Cardiac muscle cell (in vitro differentiated cells and primary cell): ENCODE data around the gene TRPT1. TPM values are rescaled to one million over a fixed set of nuclear protein-coding genes. Genes with fewer than 3 reads are reported as not detected.

Source experiments
- DNase-seq, 2 donors: peaks; one replicate each; pipeline versions ENCODE4 v3.0.0 to v3.0.0-alpha.2; 2010 to 2017; ENCODE audit warnings: low read depth in 1 of 2, low spot score in 1 of 2
- H3K27ac ChIP-seq: fragments of 200-600 bp; sonication (generic); 2 replicates; pipeline ENCODE4 v1.5.1; 2016
- H3K27me3 ChIP-seq: fragments of 200-600 bp; sonication (generic); 2 replicates; pipeline ENCODE4 v1.6.0; 2016; ENCODE audit warnings: control low read depth
- H3K36me3 ChIP-seq: fragments of 200-600 bp; sonication (generic); 2 replicates; pipeline ENCODE4 v1.5.1; 2016; ENCODE audit warnings: control low read depth
- H3K4me1 ChIP-seq: fragments of 200-600 bp; sonication (generic); 2 replicates; pipeline ENCODE4 v1.8.1; 2017; ENCODE audit warnings: low read depth, mild to moderate bottlenecking, mixed run types
- H3K4me3 ChIP-seq: fragments of 200-600 bp; sonication (generic); 2 replicates; pipeline ENCODE4 v1.5.1; 2016; ENCODE audit warnings: mild to moderate bottlenecking
- H3K9me3 ChIP-seq: fragments of 200-600 bp; sonication (generic); 2 replicates; pipeline ENCODE4 v1.5.1; 2017; ENCODE audit warnings: low read depth, mild to moderate bottlenecking, control low read depth
- polyA plus RNA-seq: library from polyadenylated mRNA; unstranded; fragments of >200 nt; fragmentation: Nextera tagmentation; extraction: Ambion mirVana; gene quantifications from 2 replicates; pipeline ENCODE4 v1.2.1, GENCODE V29; 2016
- total RNA-seq: library from RNA; depleted of rRNA; stranded (reverse); fragments of >200 nt; gene quantifications from 2 replicates; pipeline ENCODE4 v1.2.3, GENCODE V29; 2016
- TF ChIP-seq, protein P1 (sequence below): IDR thresholded peaks from 2 replicates; pipeline ENCODE4 v1.5.1; 2012; ENCODE audit warnings: low read depth, mild to moderate bottlenecking, low read length

The TRPT1 gene
- total and polyA plus RNA-seq, 2 experiments from 2014 or later = 117 to 161 TPM

DNA sequence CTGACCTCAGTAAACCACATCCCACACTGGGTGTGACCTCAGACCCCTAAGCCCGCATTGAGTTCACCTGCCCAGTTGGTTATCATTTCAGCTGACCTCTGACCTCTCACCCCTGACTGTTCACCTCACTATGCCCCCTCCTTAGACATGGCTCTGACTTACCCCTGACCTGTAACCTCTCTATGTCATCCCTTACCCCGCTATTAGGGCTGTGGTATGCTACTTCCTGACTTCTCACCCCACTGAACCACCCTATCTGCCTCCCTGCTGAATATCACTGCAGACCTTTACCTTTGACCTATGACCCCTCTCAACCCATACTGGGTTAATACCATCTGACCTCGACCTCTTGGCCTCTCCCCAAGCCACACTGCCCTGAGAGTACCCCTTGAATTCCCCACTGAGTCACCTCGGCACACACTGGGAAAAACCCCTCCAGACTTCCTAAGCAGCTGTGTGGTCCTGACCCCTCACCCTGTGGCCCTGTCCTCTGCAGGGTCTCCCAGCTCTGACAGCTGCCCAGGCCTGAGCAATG is 33.6 kb upstream of the TRPT1 start:
- Histone ChIP-seq H3K9me3 (no peaks in the 10 kb centered on the region), H3K4me1 (no peaks in the 10 kb centered on the region), H3K36me3 (no peaks in the 10 kb centered on the region), H3K27me3 (no peaks in the 10 kb centered on the region), H3K27ac (no peak overlapping the region), H3K4me3 (no peak overlapping the region)
- DNase-seq = no peak
- TF ChIP-seq, protein P1, sequence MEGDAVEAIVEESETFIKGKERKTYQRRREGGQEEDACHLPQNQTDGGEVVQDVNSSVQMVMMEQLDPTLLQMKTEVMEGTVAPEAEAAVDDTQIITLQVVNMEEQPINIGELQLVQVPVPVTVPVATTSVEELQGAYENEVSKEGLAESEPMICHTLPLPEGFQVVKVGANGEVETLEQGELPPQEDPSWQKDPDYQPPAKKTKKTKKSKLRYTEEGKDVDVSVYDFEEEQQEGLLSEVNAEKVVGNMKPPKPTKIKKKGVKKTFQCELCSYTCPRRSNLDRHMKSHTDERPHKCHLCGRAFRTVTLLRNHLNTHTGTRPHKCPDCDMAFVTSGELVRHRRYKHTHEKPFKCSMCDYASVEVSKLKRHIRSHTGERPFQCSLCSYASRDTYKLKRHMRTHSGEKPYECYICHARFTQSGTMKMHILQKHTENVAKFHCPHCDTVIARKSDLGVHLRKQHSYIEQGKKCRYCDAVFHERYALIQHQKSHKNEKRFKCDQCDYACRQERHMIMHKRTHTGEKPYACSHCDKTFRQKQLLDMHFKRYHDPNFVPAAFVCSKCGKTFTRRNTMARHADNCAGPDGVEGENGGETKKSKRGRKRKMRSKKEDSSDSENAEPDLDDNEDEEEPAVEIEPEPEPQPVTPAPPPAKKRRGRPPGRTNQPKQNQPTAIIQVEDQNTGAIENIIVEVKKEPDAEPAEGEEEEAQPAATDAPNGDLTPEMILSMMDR = no peak

DNA sequence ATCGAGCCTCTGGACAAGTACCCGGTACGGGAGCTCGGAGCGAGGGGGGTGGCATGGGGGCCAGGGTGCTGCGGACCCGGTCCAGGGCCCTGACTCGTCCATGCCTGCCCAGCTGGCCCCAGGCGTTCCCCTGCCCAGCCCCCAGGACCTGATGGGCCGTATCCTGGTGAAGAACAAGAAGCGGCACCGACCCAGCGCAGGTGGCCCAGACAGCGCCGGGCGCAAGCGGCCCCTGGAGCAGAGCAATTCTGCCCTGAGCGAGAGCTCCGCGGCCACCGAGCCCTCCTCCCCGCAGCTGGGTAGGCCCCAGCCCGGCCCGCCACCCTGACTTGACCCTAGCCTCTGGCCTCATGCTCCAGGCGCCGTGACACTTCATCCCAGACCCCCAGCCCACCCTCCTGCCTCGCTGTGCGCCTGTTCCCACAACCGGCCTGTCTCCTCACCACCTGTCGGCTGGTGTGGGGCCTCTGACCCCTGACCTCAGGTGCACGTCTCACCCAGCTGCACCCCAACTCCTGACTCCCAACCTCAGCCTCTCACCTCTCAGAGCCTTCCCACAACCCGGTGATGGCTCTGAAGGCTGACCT is 33.1 kb upstream of the TRPT1 start:
- no peak overlapping the region for H3K4me3 ChIP-seq
- H3K27ac ChIP-seq = no peak overlapping the region
- H3K4me1 ChIP-seq = no peaks in the 10 kb centered on the region
- no peak for DNase-seq
- H3K36me3 ChIP-seq = no peaks in the 10 kb centered on the region
- no peaks in the 10 kb centered on the region for H3K9me3 ChIP-seq
- TF ChIP-seq, protein P1 = no peak
- no peaks in the 10 kb centered on the region for H3K27me3 ChIP-seq

DNA sequence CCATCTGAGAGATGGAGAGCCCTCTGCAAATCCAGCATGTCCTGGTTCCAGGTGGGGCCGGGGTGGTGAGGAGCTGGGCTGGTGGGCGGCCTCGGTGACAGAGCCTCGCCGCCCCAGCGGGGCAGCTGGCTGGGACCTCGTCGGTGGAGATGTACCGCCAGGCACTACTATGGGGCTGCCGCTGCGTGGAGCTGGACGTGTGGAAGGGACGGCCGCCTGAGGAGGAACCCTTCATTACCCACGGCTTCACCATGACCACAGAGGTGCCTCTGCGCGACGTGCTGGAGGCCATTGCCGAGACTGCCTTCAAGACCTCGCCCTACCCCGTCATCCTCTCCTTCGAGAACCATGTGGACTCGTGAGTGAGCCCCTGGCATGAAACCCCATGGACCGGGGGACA is 32.4 kb upstream of the TRPT1 start:
- no peaks in the 10 kb centered on the region for H3K27me3 ChIP-seq
- H3K4me3 ChIP-seq = no peak overlapping the region
- H3K27ac ChIP-seq = no peak overlapping the region
- TF ChIP-seq, protein P1 = no peak
- DNase-seq = no peak
- no peaks in the 10 kb centered on the region for H3K9me3 ChIP-seq
- H3K36me3 ChIP-seq = no peaks in the 10 kb centered on the region
- H3K4me1 ChIP-seq = no peaks in the 10 kb centered on the region

DNA sequence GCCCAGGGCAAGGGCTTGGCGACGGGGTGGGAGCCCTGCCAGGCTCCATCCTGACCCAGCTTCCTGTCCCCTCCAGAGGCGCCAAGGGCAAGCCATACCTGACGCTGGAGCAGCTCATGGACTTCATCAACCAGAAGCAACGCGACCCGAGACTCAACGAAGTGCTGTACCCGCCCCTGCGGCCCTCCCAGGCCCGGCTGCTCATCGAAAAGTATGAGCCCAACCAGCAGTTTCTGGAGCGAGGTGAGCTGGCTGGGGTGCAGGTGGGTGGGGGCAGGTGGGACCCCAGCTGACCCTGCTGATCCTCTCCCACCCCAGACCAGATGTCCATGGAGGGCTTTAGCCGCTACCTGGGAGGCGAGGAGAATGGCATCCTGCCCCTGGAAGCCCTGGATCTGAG is 30.3 kb upstream of the TRPT1 start:
- Histone ChIP-seq H3K27me3 (no peaks in the 10 kb centered on the region), H3K36me3 (no peaks in the 10 kb centered on the region), H3K4me1 (no peaks in the 10 kb centered on the region), H3K27ac (no peak overlapping the region), H3K4me3 (no peak overlapping the region), H3K9me3 (no peaks in the 10 kb centered on the region)
- no peak for DNase-seq
- TF ChIP-seq, protein P1 = no peak

DNA sequence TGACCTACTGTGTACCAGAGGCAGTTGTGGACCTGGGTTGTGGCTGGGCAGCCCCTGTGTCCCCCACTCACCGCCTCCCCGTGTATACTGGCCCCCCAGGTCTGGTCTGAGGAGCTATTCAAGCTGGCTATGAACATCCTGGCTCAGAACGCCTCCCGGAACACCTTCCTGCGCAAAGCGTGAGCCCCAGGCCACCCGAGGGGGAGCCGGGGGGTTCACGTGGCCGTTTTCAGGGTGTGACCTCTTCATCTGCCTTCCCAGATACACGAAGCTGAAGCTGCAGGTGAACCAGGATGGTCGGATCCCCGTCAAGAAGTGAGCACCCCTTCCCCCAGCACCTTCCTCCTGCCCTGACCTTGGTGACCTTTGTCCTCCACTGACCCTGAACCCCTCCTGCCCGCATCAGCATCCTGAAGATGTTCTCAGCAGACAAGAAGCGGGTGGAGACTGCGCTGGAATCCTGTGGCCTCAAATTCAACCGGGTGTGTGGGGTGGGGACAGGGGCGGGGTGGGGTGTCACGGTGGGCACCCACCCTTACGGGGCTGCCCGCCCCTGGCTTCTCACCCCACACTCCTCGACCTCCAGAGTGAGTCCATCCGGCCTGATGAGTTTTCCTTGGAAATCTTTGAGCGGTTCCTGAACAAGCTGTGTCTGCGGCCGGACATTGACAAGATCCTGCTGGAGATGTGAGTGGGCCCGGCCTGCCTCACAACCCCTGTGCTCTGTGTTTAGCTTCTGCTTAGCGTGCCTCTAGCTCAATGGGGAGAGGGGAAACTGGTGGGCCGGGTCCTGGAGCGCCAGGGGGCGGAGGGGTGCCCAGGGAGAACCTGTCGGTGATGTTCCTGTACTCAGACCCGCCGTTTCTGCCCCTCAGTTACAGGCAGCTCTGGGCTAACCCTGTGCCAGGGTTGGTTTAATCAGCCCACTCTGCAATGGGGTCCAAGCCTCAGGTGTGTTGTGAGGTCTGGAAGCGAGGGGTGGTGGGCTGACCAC is 29.4 kb upstream of the TRPT1 start:
- Histone ChIP-seq H3K27ac (no peak overlapping the region), H3K27me3 (no peaks in the 10 kb centered on the region), H3K9me3 (no peaks in the 10 kb centered on the region), H3K4me3 (no peak overlapping the region), H3K36me3 (no peaks in the 10 kb centered on the region), H3K4me1 (no peaks in the 10 kb centered on the region)
- TF ChIP-seq, protein P1 = no peak
- DNase-seq = no peak
